WTC11 (cell line): Measurements from ENCODE around the gene CYB5A.

ENCODE experiments used
- ATF1 ChIP-seq: sonication (generic); formaldehyde crosslinking; IDR thresholded peaks from 2 replicates; pipeline ENCODE4 v1.8.1; 2023; ENCODE audit warnings: mild to moderate bottlenecking, moderate library complexity, missing genetic modification reagents
- CBFB ChIP-seq: sonication (generic); formaldehyde crosslinking; IDR thresholded peaks from 2 replicates; pipeline ENCODE4 v1.8.1; 2022; ENCODE audit warnings: mild to moderate bottlenecking, low read depth, missing genetic modification reagents
- FOXP1 ChIP-seq: sonication (generic); formaldehyde crosslinking; IDR thresholded peaks from 2 replicates; pipeline ENCODE4 v1.8.0; 2022; ENCODE audit warnings: missing genetic modification reagents, mild to moderate bottlenecking, moderate library complexity, borderline replicate concordance
- NR2C2 ChIP-seq: sonication (generic); formaldehyde crosslinking; IDR thresholded peaks from 2 replicates; pipeline ENCODE4 v1.8.0; 2022; ENCODE audit warnings: mild to moderate bottlenecking, missing genetic modification reagents
- ZNF121 ChIP-seq: sonication (generic); formaldehyde crosslinking; IDR thresholded peaks from 2 replicates; pipeline ENCODE4 v1.8.0; 2023; ENCODE audit warnings: missing genetic modification reagents
- TF ChIP-seq, protein P1 (sequence below): sonication (generic); formaldehyde crosslinking; conservative IDR thresholded peaks from 2 replicates; pipeline ENCODE4 v1.8.1; 2022; ENCODE audit warnings: mild to moderate bottlenecking, missing genetic modification reagents
- TF ChIP-seq, protein P2 (sequence below): fragments of 200-600 bp; IDR thresholded peaks from 2 replicates; pipeline ENCODE4 v1.8.0; 2022; ENCODE audit warnings: antibody characterized with exemption
- TF ChIP-seq, protein P3 (sequence below): sonication (generic); formaldehyde crosslinking; IDR thresholded peaks from 2 replicates; pipeline ENCODE4 v1.8.1; 2022; ENCODE audit warnings: low read depth, missing genetic modification reagents, borderline replicate concordance

GRCh38 chr18:74268175-74268574 is 23.6 kb downstream of the CYB5A start:
- TF ChIP-seq, protein P1, sequence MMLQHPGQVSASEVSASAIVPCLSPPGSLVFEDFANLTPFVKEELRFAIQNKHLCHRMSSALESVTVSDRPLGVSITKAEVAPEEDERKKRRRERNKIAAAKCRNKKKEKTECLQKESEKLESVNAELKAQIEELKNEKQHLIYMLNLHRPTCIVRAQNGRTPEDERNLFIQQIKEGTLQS (CRISPR knock-in tag), result no peak
- no peak for TF ChIP-seq NR2C2 (CRISPR knock-in tag)
- TF ChIP-seq, protein P2, sequence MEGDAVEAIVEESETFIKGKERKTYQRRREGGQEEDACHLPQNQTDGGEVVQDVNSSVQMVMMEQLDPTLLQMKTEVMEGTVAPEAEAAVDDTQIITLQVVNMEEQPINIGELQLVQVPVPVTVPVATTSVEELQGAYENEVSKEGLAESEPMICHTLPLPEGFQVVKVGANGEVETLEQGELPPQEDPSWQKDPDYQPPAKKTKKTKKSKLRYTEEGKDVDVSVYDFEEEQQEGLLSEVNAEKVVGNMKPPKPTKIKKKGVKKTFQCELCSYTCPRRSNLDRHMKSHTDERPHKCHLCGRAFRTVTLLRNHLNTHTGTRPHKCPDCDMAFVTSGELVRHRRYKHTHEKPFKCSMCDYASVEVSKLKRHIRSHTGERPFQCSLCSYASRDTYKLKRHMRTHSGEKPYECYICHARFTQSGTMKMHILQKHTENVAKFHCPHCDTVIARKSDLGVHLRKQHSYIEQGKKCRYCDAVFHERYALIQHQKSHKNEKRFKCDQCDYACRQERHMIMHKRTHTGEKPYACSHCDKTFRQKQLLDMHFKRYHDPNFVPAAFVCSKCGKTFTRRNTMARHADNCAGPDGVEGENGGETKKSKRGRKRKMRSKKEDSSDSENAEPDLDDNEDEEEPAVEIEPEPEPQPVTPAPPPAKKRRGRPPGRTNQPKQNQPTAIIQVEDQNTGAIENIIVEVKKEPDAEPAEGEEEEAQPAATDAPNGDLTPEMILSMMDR, result no peak
- no peak for TF ChIP-seq CBFB (CRISPR knock-in tag)
- TF ChIP-seq FOXP1, result no peak
- no peak for TF ChIP-seq ZNF121 (CRISPR knock-in tag)
- TF ChIP-seq ATF1, result no peak
- TF ChIP-seq, protein P3, sequence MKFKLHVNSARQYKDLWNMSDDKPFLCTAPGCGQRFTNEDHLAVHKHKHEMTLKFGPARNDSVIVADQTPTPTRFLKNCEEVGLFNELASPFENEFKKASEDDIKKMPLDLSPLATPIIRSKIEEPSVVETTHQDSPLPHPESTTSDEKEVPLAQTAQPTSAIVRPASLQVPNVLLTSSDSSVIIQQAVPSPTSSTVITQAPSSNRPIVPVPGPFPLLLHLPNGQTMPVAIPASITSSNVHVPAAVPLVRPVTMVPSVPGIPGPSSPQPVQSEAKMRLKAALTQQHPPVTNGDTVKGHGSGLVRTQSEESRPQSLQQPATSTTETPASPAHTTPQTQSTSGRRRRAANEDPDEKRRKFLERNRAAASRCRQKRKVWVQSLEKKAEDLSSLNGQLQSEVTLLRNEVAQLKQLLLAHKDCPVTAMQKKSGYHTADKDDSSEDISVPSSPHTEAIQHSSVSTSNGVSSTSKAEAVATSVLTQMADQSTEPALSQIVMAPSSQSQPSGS (CRISPR knock-in tag), result no peak
